Measurements from ENCODE around the gene ENTPD2. TPM values are rescaled to one million over a fixed set of nuclear protein-coding genes. Genes with fewer than 3 reads are reported as not detected.

The ENTPD2 gene
- total RNA-seq, 1 experiment from 2014 or later, result 8.3 TPM

- ATAC-seq (no peak), DNase-seq (ENCODE audit: low spot score) (no peak)
- peaks cover 8% of the 10 kb centered on the region for H3K9me3 Mint-ChIP-seq
- H3K27ac Mint-ChIP-seq, result no peak overlapping the region
- ChIA-PET CTCF (interaction anchor here (0.9 to 3.2 kb wide), 8 partner anchors 8 to 158 kb away, joined by 3 to 20 read pairs (median 5); partner anchors contain the start of genes AJM1 and PAXX), POLR2A (interaction anchor here (0.6 to 1.8 kb wide), 2 partner anchors 8 to 9 kb away, joined by 3 to 4 read pairs; no protein-coding TSS in a partner anchor)
- TF ChIP-seq CREB1 (CRISPR knock-in tag; IDR thresholded peaks at IDR 0.05) (no peak), ETV6 (CRISPR knock-in tag; IDR thresholded peaks at IDR 0.05) (no peak), MXD4 (CRISPR knock-in tag; IDR thresholded peaks at IDR 0.05; ENCODE audit: borderline replicate concordance) (no peak), MAX (CRISPR knock-in tag; IDR thresholded peaks at IDR 0.05) (no peak), GABPB1 (CRISPR knock-in tag; IDR thresholded peaks at IDR 0.05) (no peak), ZNF423 (CRISPR knock-in tag; IDR thresholded peaks at IDR 0.05) (no peak), ATF6 (CRISPR knock-in tag; IDR thresholded peaks at IDR 0.05) (no peak), ELF4 (CRISPR knock-in tag; IDR thresholded peaks at IDR 0.05; ENCODE audit: low read depth) (no peak), SP1 (CRISPR knock-in tag; conservative IDR thresholded peaks at IDR 0.05) (no peak), JUN (CRISPR knock-in tag; IDR thresholded peaks at IDR 0.05) (no peak), CTCF (IDR thresholded peaks at IDR 0.05) (no peak), NFATC4 (CRISPR knock-in tag; IDR thresholded peaks at IDR 0.05) (no peak), ZBTB21 (CRISPR knock-in tag; IDR thresholded peaks at IDR 0.05; ENCODE audit: borderline replicate concordance) (no peak)
- TF ChIP-seq, protein P1, sequence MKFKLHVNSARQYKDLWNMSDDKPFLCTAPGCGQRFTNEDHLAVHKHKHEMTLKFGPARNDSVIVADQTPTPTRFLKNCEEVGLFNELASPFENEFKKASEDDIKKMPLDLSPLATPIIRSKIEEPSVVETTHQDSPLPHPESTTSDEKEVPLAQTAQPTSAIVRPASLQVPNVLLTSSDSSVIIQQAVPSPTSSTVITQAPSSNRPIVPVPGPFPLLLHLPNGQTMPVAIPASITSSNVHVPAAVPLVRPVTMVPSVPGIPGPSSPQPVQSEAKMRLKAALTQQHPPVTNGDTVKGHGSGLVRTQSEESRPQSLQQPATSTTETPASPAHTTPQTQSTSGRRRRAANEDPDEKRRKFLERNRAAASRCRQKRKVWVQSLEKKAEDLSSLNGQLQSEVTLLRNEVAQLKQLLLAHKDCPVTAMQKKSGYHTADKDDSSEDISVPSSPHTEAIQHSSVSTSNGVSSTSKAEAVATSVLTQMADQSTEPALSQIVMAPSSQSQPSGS (CRISPR knock-in tag; IDR thresholded peaks at IDR 0.05; ENCODE audit: borderline replicate concordance, low read depth), result no peak
- TF ChIP-seq, protein P2, sequence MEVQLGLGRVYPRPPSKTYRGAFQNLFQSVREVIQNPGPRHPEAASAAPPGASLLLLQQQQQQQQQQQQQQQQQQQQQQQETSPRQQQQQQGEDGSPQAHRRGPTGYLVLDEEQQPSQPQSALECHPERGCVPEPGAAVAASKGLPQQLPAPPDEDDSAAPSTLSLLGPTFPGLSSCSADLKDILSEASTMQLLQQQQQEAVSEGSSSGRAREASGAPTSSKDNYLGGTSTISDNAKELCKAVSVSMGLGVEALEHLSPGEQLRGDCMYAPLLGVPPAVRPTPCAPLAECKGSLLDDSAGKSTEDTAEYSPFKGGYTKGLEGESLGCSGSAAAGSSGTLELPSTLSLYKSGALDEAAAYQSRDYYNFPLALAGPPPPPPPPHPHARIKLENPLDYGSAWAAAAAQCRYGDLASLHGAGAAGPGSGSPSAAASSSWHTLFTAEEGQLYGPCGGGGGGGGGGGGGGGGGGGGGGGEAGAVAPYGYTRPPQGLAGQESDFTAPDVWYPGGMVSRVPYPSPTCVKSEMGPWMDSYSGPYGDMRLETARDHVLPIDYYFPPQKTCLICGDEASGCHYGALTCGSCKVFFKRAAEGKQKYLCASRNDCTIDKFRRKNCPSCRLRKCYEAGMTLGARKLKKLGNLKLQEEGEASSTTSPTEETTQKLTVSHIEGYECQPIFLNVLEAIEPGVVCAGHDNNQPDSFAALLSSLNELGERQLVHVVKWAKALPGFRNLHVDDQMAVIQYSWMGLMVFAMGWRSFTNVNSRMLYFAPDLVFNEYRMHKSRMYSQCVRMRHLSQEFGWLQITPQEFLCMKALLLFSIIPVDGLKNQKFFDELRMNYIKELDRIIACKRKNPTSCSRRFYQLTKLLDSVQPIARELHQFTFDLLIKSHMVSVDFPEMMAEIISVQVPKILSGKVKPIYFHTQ (CRISPR knock-in tag; IDR thresholded peaks at IDR 0.05), result no peak
- TF ChIP-seq, protein P3, sequence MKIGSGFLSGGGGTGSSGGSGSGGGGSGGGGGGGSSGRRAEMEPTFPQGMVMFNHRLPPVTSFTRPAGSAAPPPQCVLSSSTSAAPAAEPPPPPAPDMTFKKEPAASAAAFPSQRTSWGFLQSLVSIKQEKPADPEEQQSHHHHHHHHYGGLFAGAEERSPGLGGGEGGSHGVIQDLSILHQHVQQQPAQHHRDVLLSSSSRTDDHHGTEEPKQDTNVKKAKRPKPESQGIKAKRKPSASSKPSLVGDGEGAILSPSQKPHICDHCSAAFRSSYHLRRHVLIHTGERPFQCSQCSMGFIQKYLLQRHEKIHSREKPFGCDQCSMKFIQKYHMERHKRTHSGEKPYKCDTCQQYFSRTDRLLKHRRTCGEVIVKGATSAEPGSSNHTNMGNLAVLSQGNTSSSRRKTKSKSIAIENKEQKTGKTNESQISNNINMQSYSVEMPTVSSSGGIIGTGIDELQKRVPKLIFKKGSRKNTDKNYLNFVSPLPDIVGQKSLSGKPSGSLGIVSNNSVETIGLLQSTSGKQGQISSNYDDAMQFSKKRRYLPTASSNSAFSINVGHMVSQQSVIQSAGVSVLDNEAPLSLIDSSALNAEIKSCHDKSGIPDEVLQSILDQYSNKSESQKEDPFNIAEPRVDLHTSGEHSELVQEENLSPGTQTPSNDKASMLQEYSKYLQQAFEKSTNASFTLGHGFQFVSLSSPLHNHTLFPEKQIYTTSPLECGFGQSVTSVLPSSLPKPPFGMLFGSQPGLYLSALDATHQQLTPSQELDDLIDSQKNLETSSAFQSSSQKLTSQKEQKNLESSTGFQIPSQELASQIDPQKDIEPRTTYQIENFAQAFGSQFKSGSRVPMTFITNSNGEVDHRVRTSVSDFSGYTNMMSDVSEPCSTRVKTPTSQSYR (CRISPR knock-in tag; IDR thresholded peaks at IDR 0.05), result no peak
- H3K36me3 Mint-ChIP-seq, result peaks cover 6% of the 10 kb centered on the region; the same call in 1 of the 2 replicates
- H3K27me3 Mint-ChIP-seq (ENCODE audit: low read depth), result peaks cover 6% of the 10 kb centered on the region; the same call in 1 of the 2 replicates
- H3K4me3 Mint-ChIP-seq, result no peak overlapping the region
- 0 out of 2 replicates have a peak, but pooled peaks cover 4% of the 10 kb centered on the region for H3K4me1 Mint-ChIP-seq
Observed at GRCh38 chr9:137000177-137000930, 53.5 kb downstream of the ENTPD2 start.

Other genes starting within 250 kb of the ENTPD2 start
- gene RABL6, start 246.1 kb downstream of the ENTPD2 start, total RNA-seq (2021), result 134 to 171 TPM (median 139 TPM) in 3 replicates
- 1.6 to 1.7 TPM (median 1.6 TPM) in 3 replicates for gene AJM1, start 211.6 kb downstream of the ENTPD2 start, total RNA-seq (2021)
- 138 to 176 TPM (median 173 TPM) in 3 replicates for gene PHPT1, start 204.7 kb downstream of the ENTPD2 start, total RNA-seq (2021)
- gene MAMDC4, start 201.7 kb downstream of the ENTPD2 start, total RNA-seq (2021), result 6.7 to 12.1 TPM (median 10.9 TPM) in 3 replicates
- 312 to 334 TPM (median 328 TPM) in 3 replicates for gene EDF1, start 187.8 kb downstream of the ENTPD2 start, total RNA-seq (2021)
- 55.0 to 62.5 TPM (median 61.3 TPM) in 3 replicates for gene TRAF2, start 167.5 kb downstream of the ENTPD2 start, total RNA-seq (2021)
- gene FBXW5, start 109.3 kb downstream of the ENTPD2 start, total RNA-seq (2021), result 58.2 to 70.5 TPM (median 63.9 TPM) in 3 replicates
- gene C8G, start 108.8 kb downstream of the ENTPD2 start, total RNA-seq (2021), result 0.85 to 1.7 TPM (median 1.5 TPM) in 3 replicates
- 1.9 to 4.7 TPM (median 3.4 TPM) in 3 replicates for gene LCN12, start 101.8 kb downstream of the ENTPD2 start, total RNA-seq (2021)
- 2.2 to 4.0 TPM (median 2.9 TPM) in 3 replicates for gene PTGDS, start 76.6 kb downstream of the ENTPD2 start, total RNA-seq (2021)
- gene LCNL1, start 71.1 kb downstream of the ENTPD2 start, total RNA-seq (2021), result 0.27 to 0.50 TPM (median 0.34 TPM) in 3 replicates
- 44.1 to 45.3 TPM (median 44.6 TPM) in 3 replicates for gene PAXX, start 61.6 kb downstream of the ENTPD2 start, total RNA-seq (2021)
- gene CLIC3, start 57.5 kb downstream of the ENTPD2 start, total RNA-seq (2021), result 0.31 to 0.41 TPM in 2 of 3 replicates, not detected in the other
- gene ABCA2, start 25.8 kb downstream of the ENTPD2 start, total RNA-seq (2021), result 19.2 to 28.3 TPM (median 25.9 TPM) in 3 replicates
- not detected in 3 replicates for gene FUT7, start 22.0 kb downstream of the ENTPD2 start, total RNA-seq (2021)
- gene NPDC1, start 7.9 kb downstream of the ENTPD2 start, total RNA-seq (2021), result 64.3 to 68.8 TPM (median 64.5 TPM) in 3 replicates
- gene SAPCD2, start 16.5 kb upstream of the ENTPD2 start, total RNA-seq (2021), result 52.0 to 67.0 TPM (median 53.6 TPM) in 3 replicates
- 12.1 to 17.7 TPM (median 14.3 TPM) in 3 replicates for gene UAP1L1, start 23.5 kb upstream of the ENTPD2 start, total RNA-seq (2021)
- gene MAN1B1, start 32.9 kb upstream of the ENTPD2 start, total RNA-seq (2021), result 44.9 to 57.1 TPM (median 47.1 TPM) in 3 replicates
- gene DPP7, start 60.7 kb upstream of the ENTPD2 start, total RNA-seq (2021), result 38.9 to 43.7 TPM (median 42.1 TPM) in 3 replicates
- gene GRIN1, start 85.1 kb upstream of the ENTPD2 start, total RNA-seq (2021), result 4.0 to 6.6 TPM (median 4.1 TPM) in 3 replicates
- 1.1 to 2.2 TPM (median 2.1 TPM) in 3 replicates for gene LRRC26, start 116.0 kb upstream of the ENTPD2 start, total RNA-seq (2021)
- gene TMEM210, start 118.0 kb upstream of the ENTPD2 start, total RNA-seq (2021), result not detected in 3 replicates
- gene ANAPC2, start 134.5 kb upstream of the ENTPD2 start, total RNA-seq (2021), result 61.0 to 80.9 TPM (median 61.2 TPM) in 3 replicates
- gene SSNA1, start 134.6 kb upstream of the ENTPD2 start, total RNA-seq (2021), result 102 to 105 TPM (median 103 TPM) in 3 replicates
- gene TPRN, start 146.7 kb upstream of the ENTPD2 start, total RNA-seq (2021), result 33.4 to 43.1 TPM (median 38.1 TPM) in 3 replicates
- 46.7 to 50.6 TPM (median 47.4 TPM) in 3 replicates for gene TMEM203, start 151.6 kb upstream of the ENTPD2 start, total RNA-seq (2021)
- 40.3 to 49.0 TPM (median 43.2 TPM) in 3 replicates for gene NDOR1, start 151.6 kb upstream of the ENTPD2 start, total RNA-seq (2021)
- 13.3 to 14.8 TPM (median 14.3 TPM) in 3 replicates for gene RNF208, start 168.2 kb upstream of the ENTPD2 start, total RNA-seq (2021)
- gene CYSRT1, start 171.1 kb upstream of the ENTPD2 start, total RNA-seq (2021), result 2.8 to 3.5 TPM (median 2.9 TPM) in 3 replicates
- gene RNF224, start 173.4 kb upstream of the ENTPD2 start, total RNA-seq (2021), result 0.32 to 0.59 TPM (median 0.41 TPM) in 3 replicates
- gene SLC34A3, start 176.8 kb upstream of the ENTPD2 start, total RNA-seq (2021), result 0.13 to 0.23 TPM (median 0.14 TPM) in 3 replicates
- 373 to 376 TPM (median 375 TPM) in 3 replicates for gene TUBB4B, start 187.2 kb upstream of the ENTPD2 start, total RNA-seq (2021)
- gene STPG3, start 197.2 kb upstream of the ENTPD2 start, total RNA-seq (2021), result 0.21 to 0.26 TPM in 2 of 3 replicates, not detected in the other
- 93.7 to 95.0 TPM (median 94.7 TPM) in 3 replicates for gene NELFB, start 201.3 kb upstream of the ENTPD2 start, total RNA-seq (2021)
- gene TOR4A, start 223.7 kb upstream of the ENTPD2 start, total RNA-seq (2021), result 7.3 to 11.8 TPM (median 11.3 TPM) in 3 replicates
- gene NRARP, start 248.2 kb upstream of the ENTPD2 start, total RNA-seq (2021), result 46.7 to 52.4 TPM (median 51.5 TPM) in 3 replicates